Transverse colon (tissue), 3 donors: ENCODE measurements around the gene APOA5.

Source experiments
- CTCF ChIP-seq, 5 experiments: fragments of 200-600 bp in 3 of 5; fragments of 450-650 bp in 2 of 5; sonication (generic) in 3 of 5; IDR thresholded peaks; 1 replicate in 2 of 5; 2 replicates in 3 of 5; pipeline ENCODE4 v1.5.1; 2016 to 2017; ENCODE audit warnings: antibody characterized with exemption in 5 of 5, inconsistent platforms in 3 of 5, mild to moderate bottlenecking in 2 of 5, moderate library complexity in 1 of 5
- POLR2A ChIP-seq: fragments of 450-650 bp; IDR thresholded peaks from one replicate; pipeline ENCODE4 v1.6.1; 2016; ENCODE audit warnings: antibody characterized with exemption, mild to moderate bottlenecking, moderate library complexity

- TF ChIP-seq CTCF (IDR thresholded peaks at IDR 0.05) (no peak), POLR2A (no peak)
Measured at GRCh38 chr11:116835042-116835772, 43.5 kb upstream of the APOA5 start.
